ENCODE results near the gene CD300LG.
A peak's percentile ranks its signal among the peaks of the same experiment; 100 is the strongest.

CD300LG gene

DNA sequence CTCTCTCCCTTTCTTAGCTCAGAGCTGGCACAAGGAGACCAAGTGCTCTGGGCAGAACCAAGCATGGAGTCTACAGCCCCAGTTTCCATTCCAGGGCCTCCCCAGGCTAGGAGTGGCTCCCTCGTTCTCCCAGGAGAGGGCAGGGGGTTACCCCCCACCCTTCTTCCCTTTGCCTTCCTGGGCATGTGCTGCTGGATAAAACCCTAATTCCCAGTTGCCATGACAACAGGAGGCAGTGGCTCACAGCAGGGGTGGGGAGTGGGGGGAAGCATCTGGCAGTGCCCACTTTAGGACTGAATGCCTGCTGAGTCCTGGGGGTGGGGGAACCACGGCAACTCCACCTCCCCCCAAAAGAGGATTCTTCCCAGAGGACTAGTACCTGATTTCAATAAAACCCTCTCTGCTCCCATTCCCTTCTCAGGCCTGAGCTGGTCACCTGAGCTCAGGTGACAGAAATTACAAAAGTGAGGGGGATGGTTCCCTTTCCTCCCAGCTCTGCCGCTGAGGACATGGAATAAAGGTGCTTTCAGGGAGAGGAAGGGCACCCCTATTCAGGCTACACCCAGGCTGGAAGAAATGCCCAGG is 58.5 kb downstream of the CD300LG start:
- ATAC-seq (replicated peaks) = no peak
- H3K27me3 Mint-ChIP-seq = peaks cover 31 to 48% of the 10 kb centered on the region in 2 donors
- H3K4me1 Mint-ChIP-seq (ENCODE audit: low read depth in 2 of 2) = peaks cover 13 to 19% of the 10 kb centered on the region in 2 donors
- DNase-seq = no peak
- no peak overlapping the region for H3K27ac Mint-ChIP-seq
- peaks cover 2% of the 10 kb centered on the region for H3K36me3 Mint-ChIP-seq (ENCODE audit: insufficient read depth)
- peak overlapping the region in 1 of 2 donors; percentile 92 for H3K4me3 Mint-ChIP-seq
- H3K9me3 Mint-ChIP-seq = no peaks in the 10 kb centered on the region

DNA sequence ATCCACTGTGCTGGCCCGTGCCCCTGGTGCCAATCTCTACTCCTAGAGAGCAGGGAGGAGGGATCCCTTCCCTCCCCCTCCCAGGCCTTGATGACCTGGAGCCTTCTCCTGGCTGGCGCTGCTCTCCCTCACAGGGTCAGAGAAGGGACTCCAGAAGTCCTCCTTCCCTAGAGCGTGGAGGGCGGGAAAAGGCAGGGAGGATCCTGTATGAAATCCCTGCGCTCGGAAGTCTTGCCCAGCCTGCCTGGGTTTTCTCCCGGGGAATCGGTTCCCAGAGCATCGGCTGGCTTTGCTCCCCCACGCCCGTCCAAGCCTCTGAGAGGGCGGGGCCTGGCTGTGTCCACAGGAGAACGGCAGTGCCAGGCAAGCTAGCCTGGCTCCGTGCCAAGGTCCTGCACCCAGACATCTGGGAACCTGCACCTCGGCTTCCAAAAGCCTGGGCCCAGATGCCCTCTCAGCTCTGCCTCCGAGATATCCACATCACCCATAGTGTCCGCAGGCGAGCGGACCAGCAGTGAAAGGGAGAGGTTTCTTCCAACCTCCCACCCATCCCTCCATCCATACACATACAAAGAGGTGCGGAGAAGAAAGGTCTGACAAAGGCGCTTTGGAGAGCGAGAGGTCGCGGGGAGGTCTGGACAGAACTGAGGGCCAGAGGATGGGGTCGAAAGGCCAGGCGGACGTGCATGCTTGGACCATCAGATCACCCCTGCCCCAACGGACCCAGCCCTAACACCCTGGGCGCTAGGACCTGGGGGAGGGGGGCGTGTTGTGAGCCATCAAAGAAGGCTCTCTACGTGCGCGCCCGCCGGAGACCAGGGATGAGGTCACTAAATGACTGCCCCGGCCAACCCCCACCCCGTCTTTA is 59.2 kb downstream of the CD300LG start:
- ATAC-seq (replicated peaks) = peak; percentile 62
- DNase-seq = peak; percentile 38 to 45 (median 38)
- Mint-ChIP-seq H3K9me3 (no peaks in the 10 kb centered on the region), H3K27me3 (peaks cover 24 to 40% of the 10 kb centered on the region in 2 donors), H3K4me3 (peak overlapping the region; percentile 90 to 92), H3K27ac (peak overlapping the region; percentile 90 to 92), H3K36me3 (ENCODE audit: insufficient read depth) (peaks cover 2% of the 10 kb centered on the region), H3K4me1 (ENCODE audit: low read depth in 2 of 2) (peaks cover 10 to 12% of the 10 kb centered on the region in 2 donors)

DNA sequence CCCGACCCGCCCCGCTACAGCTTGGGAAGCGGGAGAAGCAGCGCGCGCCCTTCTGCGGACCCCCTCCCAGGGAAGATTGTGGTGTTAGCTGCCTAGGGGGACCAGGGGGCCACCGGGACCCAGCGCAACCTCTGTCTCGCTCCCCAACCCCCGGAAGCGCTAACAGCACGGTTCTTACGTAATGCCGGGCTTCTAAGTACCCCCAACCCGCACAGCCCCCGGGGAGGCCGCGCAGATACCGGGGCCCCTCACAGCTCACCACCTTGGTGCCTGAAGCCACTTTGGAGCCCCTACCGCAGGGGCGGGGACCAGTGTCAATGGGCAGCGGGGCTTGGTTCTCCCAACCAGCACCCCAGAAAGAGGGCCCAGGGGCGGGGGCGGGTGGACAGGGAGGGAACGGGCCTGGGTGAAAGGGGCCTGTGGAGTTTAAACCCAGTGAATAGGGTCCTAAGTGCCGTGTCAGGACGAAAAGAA is 60.0 kb downstream of the CD300LG start:
- ATAC-seq (replicated peaks) (peak; percentile 56), DNase-seq (peak in 1 of 3 experiments; percentile 22)
- Mint-ChIP-seq H3K4me3 (peak overlapping the region; percentile 90 to 92), H3K4me1 (ENCODE audit: low read depth in 2 of 2) (peaks cover 9 to 10% of the 10 kb centered on the region in 2 donors), H3K27me3 (peaks cover 21 to 33% of the 10 kb centered on the region in 2 donors), H3K9me3 (no peaks in the 10 kb centered on the region), H3K36me3 (ENCODE audit: insufficient read depth) (peaks cover 2% of the 10 kb centered on the region), H3K27ac (peak overlapping the region; percentile 90 to 92)

DNA sequence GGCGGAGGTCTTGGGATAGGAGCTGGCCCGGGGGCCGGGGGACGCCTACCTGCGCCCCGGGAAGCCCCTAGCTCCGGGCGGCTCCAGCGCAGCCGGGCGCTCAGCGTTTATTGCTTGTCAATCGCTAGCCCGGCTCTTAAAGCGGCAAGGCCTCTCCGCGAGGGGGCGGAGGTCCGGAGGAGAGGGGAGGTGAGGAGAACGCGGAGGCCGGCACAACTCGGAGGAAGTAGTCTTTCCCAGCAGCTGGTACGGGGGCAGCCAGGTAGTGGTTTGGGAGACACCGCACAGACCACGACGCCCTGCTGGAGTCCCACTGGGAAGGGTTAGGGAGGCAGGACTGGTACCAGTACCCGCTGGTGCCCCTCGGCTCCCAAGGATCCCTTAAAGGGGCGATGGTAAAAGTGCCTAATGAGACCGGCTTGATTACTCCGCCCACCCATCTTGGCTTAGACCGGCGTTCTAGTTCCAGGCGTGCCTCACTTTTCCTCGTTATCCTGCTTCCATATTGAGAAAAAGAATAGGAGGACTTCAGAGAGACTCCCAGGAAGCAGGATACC is 60.5 kb downstream of the CD300LG start, which contains the start of gene MPP2:
Gene MPP2, minus strand, starts transcription at position 112 of the 557 bp plus-strand sequence. CDS start 3,076 bp downstream, outside the sequence.
- Mint-ChIP-seq H3K9me3 (no peaks in the 10 kb centered on the region), H3K27ac (peak within 1 kb of the TSS; percentile 90 to 92), H3K4me3 (peak within 1 kb of the TSS; percentile 90 to 92), H3K36me3 (ENCODE audit: insufficient read depth) (peaks cover 2% of the 10 kb centered on the region), H3K27me3 (peaks cover 21 to 30% of the 10 kb centered on the region in 2 donors), H3K4me1 (ENCODE audit: low read depth in 2 of 2) (peaks cover 9 to 10% of the 10 kb centered on the region in 2 donors)
- peak; percentile 65 for ATAC-seq (replicated peaks)
- DNase-seq = peak; percentile 48 to 54 (median 52)

DNA sequence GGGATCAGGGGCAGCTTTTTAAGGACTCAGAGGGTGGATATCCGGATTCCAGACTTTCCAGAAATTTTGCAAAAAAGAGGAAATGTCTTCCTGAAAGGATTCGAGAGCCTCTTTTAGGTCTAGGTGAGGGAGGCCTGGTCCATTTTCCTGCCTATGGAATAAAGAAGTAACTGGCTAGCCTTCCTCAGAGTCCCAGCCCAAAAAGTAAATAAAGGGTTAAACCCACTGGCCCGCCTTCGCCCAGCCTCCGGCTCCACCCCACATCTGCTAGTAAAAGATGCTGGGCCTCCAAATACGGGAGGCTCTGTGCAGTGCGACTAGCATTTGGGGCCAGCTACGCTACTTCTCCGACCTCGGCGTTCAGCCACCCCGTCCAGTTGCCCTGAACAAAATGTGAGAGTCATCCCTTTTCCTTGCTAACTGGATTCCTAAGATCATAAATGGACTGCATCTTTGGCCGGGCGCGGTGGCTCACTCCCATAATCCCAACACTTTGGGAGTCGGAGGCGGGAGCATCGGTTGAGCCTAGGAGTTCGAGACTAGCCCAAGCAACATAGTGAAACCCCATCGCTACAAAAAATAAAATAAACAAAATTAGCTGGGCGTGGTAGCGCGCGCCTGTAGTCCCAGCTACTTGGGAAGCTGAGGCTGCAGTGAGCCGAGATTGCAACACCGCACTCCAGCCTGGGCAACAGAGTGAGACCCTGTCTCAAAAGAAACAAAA is 61.2 kb downstream of the CD300LG start:
- no peak overlapping the region for H3K27ac Mint-ChIP-seq
- ATAC-seq (replicated peaks) = peak; percentile 57
- DNase-seq = peak; percentile 36 to 49 (median 43)
- H3K9me3 Mint-ChIP-seq = no peaks in the 10 kb centered on the region
- H3K27me3 Mint-ChIP-seq = peaks cover 21 to 30% of the 10 kb centered on the region in 2 donors
- H3K4me1 Mint-ChIP-seq (ENCODE audit: low read depth in 2 of 2) = peaks cover 9 to 10% of the 10 kb centered on the region in 2 donors
- peak overlapping the region; percentile 90 to 92 for H3K4me3 Mint-ChIP-seq
- no peaks in the 10 kb centered on the region for H3K36me3 Mint-ChIP-seq (ENCODE audit: insufficient read depth)

DNA sequence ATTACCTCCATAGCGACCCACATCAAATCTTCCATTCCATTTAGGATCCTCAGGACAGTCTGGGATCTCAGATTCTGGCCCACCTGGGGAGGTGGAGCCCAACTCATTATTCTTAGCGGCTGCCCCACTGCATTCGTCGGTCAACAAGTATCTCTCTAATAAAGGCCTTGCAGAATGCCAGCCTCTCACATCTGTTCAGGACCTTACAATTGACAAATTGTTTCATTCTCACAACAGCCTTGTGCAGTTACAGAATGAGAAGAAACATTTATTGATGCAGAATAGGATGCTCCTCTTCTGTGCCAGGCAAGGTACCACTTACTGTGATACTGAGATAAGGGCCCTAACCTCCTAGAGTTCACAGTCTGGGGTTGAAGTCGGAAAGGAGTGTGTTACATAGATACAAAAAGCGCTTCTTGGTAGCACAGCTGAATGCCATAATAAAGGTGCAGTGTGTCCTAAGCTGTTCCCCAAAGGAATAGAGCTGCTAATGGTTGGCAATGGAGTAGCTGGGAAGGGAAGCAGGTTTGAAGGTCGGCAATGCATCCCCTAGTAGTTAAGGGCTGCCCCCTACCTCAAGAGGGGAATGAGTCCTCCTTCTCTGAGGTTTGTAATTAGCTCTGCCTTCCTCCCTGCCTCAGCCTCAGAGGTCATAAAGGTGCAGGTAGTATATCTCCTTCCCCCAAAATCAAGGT is 62.7 kb downstream of the CD300LG start:
- Mint-ChIP-seq H3K27ac (no peak overlapping the region), H3K27me3 (peaks cover 11 to 16% of the 10 kb centered on the region in 2 donors), H3K4me3 (no peak overlapping the region), H3K36me3 (ENCODE audit: insufficient read depth) (no peaks in the 10 kb centered on the region), H3K4me1 (ENCODE audit: low read depth in 2 of 2) (peaks cover 9 to 10% of the 10 kb centered on the region in 2 donors), H3K9me3 (no peaks in the 10 kb centered on the region)
- ATAC-seq (replicated peaks) = no peak
- no peak for DNase-seq

DNA sequence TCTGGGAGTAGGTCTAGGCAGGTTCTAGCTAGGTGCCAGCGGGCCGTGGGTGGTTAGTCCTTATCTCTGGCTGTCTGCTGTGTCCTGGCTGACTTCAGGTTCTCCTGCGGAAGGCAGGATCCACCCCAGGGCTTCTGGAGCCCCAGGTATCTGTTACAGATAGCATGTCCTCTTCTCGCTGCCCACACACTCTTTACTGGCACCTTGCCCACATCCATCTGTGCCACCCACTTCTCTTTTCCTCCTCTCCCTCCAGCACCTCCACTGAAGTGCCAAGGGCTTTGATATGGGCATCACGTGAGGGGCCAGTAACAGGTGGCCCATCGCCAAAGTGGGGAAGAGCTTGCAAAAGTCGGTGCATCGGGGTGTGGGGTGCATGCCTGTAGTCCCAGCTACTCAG is 64.9 kb downstream of the CD300LG start:
- DNase-seq (no peak), ATAC-seq (replicated peaks) (no peak)
- Mint-ChIP-seq H3K27me3 (peaks cover 2 to 3% of the 10 kb centered on the region in 2 donors), H3K27ac (no peak overlapping the region), H3K4me1 (ENCODE audit: low read depth in 2 of 2) (peaks cover 1 to 2% of the 10 kb centered on the region in 2 donors), H3K36me3 (ENCODE audit: insufficient read depth) (no peaks in the 10 kb centered on the region), H3K9me3 (no peaks in the 10 kb centered on the region), H3K4me3 (no peak overlapping the region)

DNA sequence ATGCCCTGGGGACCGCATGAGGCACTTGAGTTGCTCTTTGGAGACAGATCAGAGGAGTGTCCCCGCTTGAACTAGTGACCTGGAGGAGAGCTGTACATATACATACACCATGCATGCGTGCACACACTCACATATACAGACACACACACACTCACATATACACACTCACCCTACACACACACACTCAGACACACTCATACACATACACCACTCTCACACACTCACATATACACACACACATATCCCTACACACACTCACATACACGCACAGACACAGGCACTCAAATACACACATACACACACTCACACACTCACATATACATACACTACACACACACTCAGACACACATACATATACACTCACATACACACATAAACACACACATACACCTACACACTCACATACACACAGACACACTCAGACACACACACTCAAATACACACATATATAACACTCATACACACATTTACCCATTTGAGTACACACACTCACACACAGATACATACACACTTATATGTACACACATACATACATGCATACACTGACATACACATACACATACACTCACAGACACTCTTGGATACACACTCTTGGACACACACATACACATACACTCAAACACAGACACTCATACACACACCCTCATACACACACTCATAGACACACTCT is 65.8 kb downstream of the CD300LG start:
- ATAC-seq (replicated peaks) (no peak), DNase-seq (no peak)
- H3K27ac Mint-ChIP-seq = no peak overlapping the region
- H3K4me3 Mint-ChIP-seq = no peak overlapping the region
- H3K27me3 Mint-ChIP-seq = no peaks in the 10 kb centered on the region
- H3K4me1 Mint-ChIP-seq (ENCODE audit: low read depth in 2 of 2) = no peaks in the 10 kb centered on the region
- H3K36me3 Mint-ChIP-seq (ENCODE audit: insufficient read depth) = no peaks in the 10 kb centered on the region
- no peaks in the 10 kb centered on the region for H3K9me3 Mint-ChIP-seq

All from effector memory CD8-positive, alpha-beta T cell (primary cell).